Amniotic stem cell (primary cell): Measurements from ENCODE around the gene TMTC1.

ENCODE experiments used
- DNase-seq: peaks from one replicate; lab custom pipeline; 2025; lab: John Stamatoyannopoulos, UW

The TMTC1 gene

GRCh38 chr12:29616664-29617406, 166.9 kb downstream of the TMTC1 start:
- DNase-seq: no peak

- no peak for DNase-seq
Measured at GRCh38 chr12:29614694-29615325, 168.9 kb downstream of the TMTC1 start.

GRCh38 chr12:29612912-29613311, 170.8 kb downstream of the TMTC1 start:
- DNase-seq: no peak

GRCh38 chr12:29611906-29612305, 171.8 kb downstream of the TMTC1 start:
- peak; percentile 29 for DNase-seq

- no peak for DNase-seq
Measured at GRCh38 chr12:29610473-29611170, 173.1 kb downstream of the TMTC1 start.

GRCh38 chr12:29609431-29610215, 174.1 kb downstream of the TMTC1 start:
- DNase-seq: no peak

- no peak for DNase-seq
Measured at GRCh38 chr12:29608581-29608980, 175.2 kb downstream of the TMTC1 start.

- no peak for DNase-seq
Measured at GRCh38 chr12:29599381-29599780, 184.4 kb downstream of the TMTC1 start.

GRCh38 chr12:29595071-29595755, 188.5 kb downstream of the TMTC1 start:
- no peak for DNase-seq

- DNase-seq: no peak
Measured at GRCh38 chr12:29593001-29593400, 190.7 kb downstream of the TMTC1 start.

GRCh38 chr12:29591140-29592020, 192.4 kb downstream of the TMTC1 start:
- no peak for DNase-seq

GRCh38 chr12:29589851-29590250, 193.9 kb downstream of the TMTC1 start:
- DNase-seq: no peak

GRCh38 chr12:29589286-29589820, 194.4 kb downstream of the TMTC1 start:
- DNase-seq: no peak

- DNase-seq: no peak
Measured at GRCh38 chr12:29582677-29583272, 201.0 kb downstream of the TMTC1 start.

- no peak for DNase-seq
Measured at GRCh38 chr12:29582146-29582545, 201.6 kb downstream of the TMTC1 start.

- DNase-seq: no peak
Measured at GRCh38 chr12:29581631-29582030, 202.1 kb downstream of the TMTC1 start.

GRCh38 chr12:29580971-29581370, 202.8 kb downstream of the TMTC1 start:
- DNase-seq: no peak

GRCh38 chr12:29578731-29579130, 205.0 kb downstream of the TMTC1 start:
- DNase-seq: no peak

- no peak for DNase-seq
Measured at GRCh38 chr12:29578070-29578469, 205.7 kb downstream of the TMTC1 start.

- no peak for DNase-seq
Measured at GRCh38 chr12:29574500-29574899, 209.2 kb downstream of the TMTC1 start.
